ENCODE data around the gene TBX6.
"Not testable (repeated sequence)": the region's sequence is repeated elsewhere in the genome, so short reads cannot be mapped to it uniquely, and the experiment has no call there.

TBX6 gene

GRCh38 chr16:30065943-30066760 lies 25.6 kb downstream of the TBX6 start:
- DNase-seq (ENCODE audit: low read depth, low spot score) = peak; percentile 80

- peak; percentile 100 for DNase-seq (ENCODE audit: low read depth, low spot score)
These were observed 26.4 kb downstream of the TBX6 start, which contains the start of gene ALDOA for GRCh38 chr16:30065102-30065942. Gene ALDOA, plus strand, starts transcription at chr16:30065760. Its CDS starts 1,138 bp downstream, at chr16:30066898.

GRCh38 chr16:30064729-30065101 lies 27.0 kb downstream of the TBX6 start:
- DNase-seq (ENCODE audit: low read depth, low spot score) = no peak

GRCh38 chr16:30063893-30064728 lies 27.6 kb downstream of the TBX6 start:
- DNase-seq (ENCODE audit: low read depth, low spot score) = peak; percentile 63

GRCh38 chr16:30063278-30063892 lies 28.3 kb downstream of the TBX6 start:
- no peak for DNase-seq (ENCODE audit: low read depth, low spot score)

- DNase-seq (ENCODE audit: low read depth, low spot score) = no peak
These were observed 30.7 kb downstream of the TBX6 start for GRCh38 chr16:30060836-30061554.

- no peak for DNase-seq (ENCODE audit: low read depth, low spot score)
These were observed 31.4 kb downstream of the TBX6 start for GRCh38 chr16:30060346-30060745.

GRCh38 chr16:30054959-30055553 lies 36.7 kb downstream of the TBX6 start:
- no peak for DNase-seq (ENCODE audit: low read depth, low spot score)

GRCh38 chr16:30054451-30054850 lies 37.3 kb downstream of the TBX6 start:
- no peak for DNase-seq (ENCODE audit: low read depth, low spot score)

GRCh38 chr16:30053376-30054015 lies 38.2 kb downstream of the TBX6 start:
- DNase-seq (ENCODE audit: low read depth, low spot score) = peak; percentile 51

GRCh38 chr16:30052671-30053372 lies 38.9 kb downstream of the TBX6 start:
- DNase-seq (ENCODE audit: low read depth, low spot score) = peak; percentile 96

- peak; percentile 56 for DNase-seq (ENCODE audit: low read depth, low spot score)
These were observed 40.2 kb downstream of the TBX6 start for GRCh38 chr16:30051518-30051917.

GRCh38 chr16:30049871-30050270 lies 41.9 kb downstream of the TBX6 start:
- DNase-seq (ENCODE audit: low read depth, low spot score) = no peak

- no peak for DNase-seq (ENCODE audit: low read depth, low spot score)
These were observed 45.1 kb downstream of the TBX6 start for GRCh38 chr16:30046588-30046987.

GRCh38 chr16:30046178-30046577 lies 45.5 kb downstream of the TBX6 start:
- DNase-seq (ENCODE audit: low read depth, low spot score) = no peak

- no peak for DNase-seq (ENCODE audit: low read depth, low spot score)
These were observed 49.9 kb downstream of the TBX6 start for GRCh38 chr16:30041841-30042240.

- not testable (repeated sequence) for DNase-seq (ENCODE audit: low read depth, low spot score)
These were observed 51.0 kb downstream of the TBX6 start for GRCh38 chr16:30040690-30041089.

GRCh38 chr16:30040221-30040620 lies 51.5 kb downstream of the TBX6 start:
- no peak for DNase-seq (ENCODE audit: low read depth, low spot score)
